GM23338 (cell line): ENCODE results near the gene CCDC91. TPM values are rescaled to one million over a fixed set of nuclear protein-coding genes. Genes with fewer than 3 reads are reported as not detected.

Experiments
- ATAC-seq: fragments of 200-7000 bp; cut with Tn5 transposase; 3 replicates; pipeline ENCODE4 v1.9.1; 2020
- DNase-seq: peaks from one replicate; pipeline ENCODE4 v3.0.0-alpha.2; 2015; ENCODE audit warnings: low spot score
- H2AFZ ChIP-seq: fragments of 200-600 bp; sonication (generic); 2 replicates; pipeline ENCODE4 v1.8.0; 2016; ENCODE audit warnings: antibody characterized with exemption, mild to moderate bottlenecking, moderate library complexity
- H3F3A ChIP-seq: fragments of 200-600 bp; sonication (generic); replicated peaks from 2 replicates; pipeline ENCODE4 v1.8.0; 2017; ENCODE audit warnings: antibody characterized with exemption, mixed run types, low read depth
- H3K27ac ChIP-seq: fragments of 200-600 bp; sonication (generic); 2 replicates; pipeline ENCODE4 v1.6.1; 2016; ENCODE audit warnings: low read depth
- H3K27me3 ChIP-seq: fragments of 200-600 bp; sonication (generic); 2 replicates; pipeline ENCODE4 v1.8.0; 2016; ENCODE audit warnings: mild to moderate bottlenecking, mixed run types, moderate library complexity; ENCODE audit not compliant: insufficient read depth
- H3K36me3 ChIP-seq: fragments of 200-600 bp; sonication (generic); 2 replicates; pipeline ENCODE4 v1.8.0; 2016; ENCODE audit warnings: mild to moderate bottlenecking; ENCODE audit not compliant: insufficient read depth
- H3K4me1 ChIP-seq: fragments of 200-600 bp; sonication (generic); 2 replicates; pipeline ENCODE4 v1.8.0; 2016; ENCODE audit warnings: mild to moderate bottlenecking, moderate library complexity; ENCODE audit not compliant: insufficient read depth
- H3K4me2 ChIP-seq: fragments of 200-600 bp; sonication (generic); 2 replicates; pipeline ENCODE4 v1.7.1; 2017; ENCODE audit warnings: mixed run types
- H3K4me3 ChIP-seq: fragments of 200-600 bp; sonication (generic); 2 replicates; pipeline ENCODE4 v1.6.1; 2016; ENCODE audit warnings: mixed run types
- H3K79me2 ChIP-seq: fragments of 200-600 bp; sonication (generic); replicated peaks from 2 replicates; pipeline ENCODE4 v1.8.0; 2017; ENCODE audit warnings: mild to moderate bottlenecking; ENCODE audit not compliant: insufficient read depth
- H3K9me2 ChIP-seq: fragments of 200-600 bp; sonication (generic); 2 replicates; pipeline ENCODE4 v1.8.0; 2017; ENCODE audit not compliant: insufficient read depth
- H4K20me1 ChIP-seq: fragments of 200-600 bp; sonication (generic); replicated peaks from 2 replicates; pipeline ENCODE4 v1.8.0; 2017; ENCODE audit warnings: mild to moderate bottlenecking; ENCODE audit not compliant: insufficient read depth
- H3K27ac Mint-ChIP-seq: 2 replicates; pipeline ENCODE4 v1.8.0; 2020; ENCODE audit warnings: inconsistent platforms, mild to moderate bottlenecking, moderate library complexity, mixed read lengths
- H3K27me3 Mint-ChIP-seq: 3 replicates; pipeline ENCODE4 v1.8.0; 2022; ENCODE audit warnings: low read depth, mild to moderate bottlenecking, moderate library complexity, mixed read lengths, inconsistent platforms; ENCODE audit not compliant: insufficient read depth, poor library complexity
- H3K36me3 Mint-ChIP-seq: 3 replicates; pipeline ENCODE4 v1.8.0; 2021; ENCODE audit warnings: low read depth, mild to moderate bottlenecking, inconsistent platforms, moderate library complexity, mixed read lengths
- H3K4me1 Mint-ChIP-seq: 3 replicates; pipeline ENCODE4 v1.8.0; 2020; ENCODE audit warnings: mild to moderate bottlenecking, inconsistent platforms, mixed read lengths
- H3K4me3 Mint-ChIP-seq: 3 replicates; pipeline ENCODE4 v1.8.0; 2021; ENCODE audit warnings: moderate library complexity, mild to moderate bottlenecking, inconsistent platforms, mixed read lengths
- H3K9me3 Mint-ChIP-seq: 3 replicates; pipeline ENCODE4 v1.8.0; 2020; ENCODE audit warnings: moderate library complexity, mild to moderate bottlenecking, inconsistent platforms, mixed read lengths
- CREB1 ChIP-seq: fragments of 250-450 bp; sonication (Bioruptor Pico); IDR thresholded peaks from 2 replicates; pipeline ENCODE4 v1.5.0; 2020; ENCODE audit warnings: low read depth, mild to moderate bottlenecking, moderate library complexity
- EZH2 ChIP-seq: fragments of 200-600 bp; sonication (generic); IDR thresholded peaks from one replicate; pipeline ENCODE4 v1.8.0; 2017; ENCODE audit warnings: antibody characterized with exemption, mild to moderate bottlenecking, low read depth; ENCODE audit not compliant: unreplicated experiment
- EZH2phosphoT487 ChIP-seq: fragments of 200-600 bp; sonication (generic); IDR thresholded peaks from one replicate; pipeline ENCODE4 v1.8.1; 2018; ENCODE audit warnings: antibody characterized with exemption; ENCODE audit not compliant: unreplicated experiment
- JUNB ChIP-seq: IDR thresholded peaks from one replicate; pipeline ENCODE4 v1.6.1; 2016; ENCODE audit warnings: antibody characterized with exemption; ENCODE audit not compliant: unreplicated experiment
- STAT1 ChIP-seq: IDR thresholded peaks from one replicate; pipeline ENCODE4 v1.6.1; 2016; ENCODE audit warnings: antibody characterized with exemption; ENCODE audit not compliant: unreplicated experiment
- ZNF114 ChIP-seq: fragments of 250-450 bp; sonication (Bioruptor Pico); IDR thresholded peaks from 2 replicates; pipeline ENCODE4 v1.5.0; 2020; ENCODE audit warnings: mild to moderate bottlenecking, moderate library complexity
- ZNF331 ChIP-seq: fragments of 250-450 bp; sonication (Bioruptor Pico); IDR thresholded peaks from 2 replicates; pipeline ENCODE4 v1.5.0; 2020; ENCODE audit warnings: low read depth, mild to moderate bottlenecking, moderate library complexity
- polyA plus RNA-seq: library from polyadenylated mRNA; unstranded; fragments of >200 nt; fragmentation: Nextera tagmentation; extraction: Ambion mirVana; gene quantifications from 2 replicates; pipeline ENCODE4 v1.2.1, GENCODE V29; 2016
- total RNA-seq: library from RNA; depleted of rRNA; stranded (reverse); fragments of >200 nt; shearing (Covaris generic); gene quantifications from 2 replicates; pipeline ENCODE4 v1.2.3, GENCODE V29; 2014
- TF ChIP-seq, protein P1 (sequence below): fragments of 250-450 bp; sonication (Bioruptor Pico); IDR thresholded peaks from 2 replicates; pipeline ENCODE4 v1.5.0; 2020; ENCODE audit warnings: mild to moderate bottlenecking, moderate library complexity
- TF ChIP-seq, protein P2 (sequence below): IDR thresholded peaks from 2 replicates; pipeline ENCODE4 v1.6.1; 2016; ENCODE audit warnings: antibody characterized with exemption
- TF ChIP-seq, protein P3 (sequence below): IDR thresholded peaks from one replicate; pipeline ENCODE4 v1.6.1; 2018; ENCODE audit warnings: antibody characterized with exemption; ENCODE audit not compliant: unreplicated experiment
- TF ChIP-seq, protein P4 (sequence below), 2 experiments: fragments of 200-600 bp in 1 of 2; sonication (generic) in 1 of 2; conservative IDR thresholded peaks; 2 replicates each; pipeline versions ENCODE4 v1.5.1 to v1.6.1; 2016 to 2017; ENCODE audit warnings: antibody characterized with exemption in 2 of 2, low read depth in 2 of 2, mild to moderate bottlenecking in 2 of 2, moderate library complexity in 1 of 2

The CCDC91 gene
- total and polyA plus RNA-seq, 2 experiments from 2014 or later: 24.7 to 48.7 TPM

DNA sequence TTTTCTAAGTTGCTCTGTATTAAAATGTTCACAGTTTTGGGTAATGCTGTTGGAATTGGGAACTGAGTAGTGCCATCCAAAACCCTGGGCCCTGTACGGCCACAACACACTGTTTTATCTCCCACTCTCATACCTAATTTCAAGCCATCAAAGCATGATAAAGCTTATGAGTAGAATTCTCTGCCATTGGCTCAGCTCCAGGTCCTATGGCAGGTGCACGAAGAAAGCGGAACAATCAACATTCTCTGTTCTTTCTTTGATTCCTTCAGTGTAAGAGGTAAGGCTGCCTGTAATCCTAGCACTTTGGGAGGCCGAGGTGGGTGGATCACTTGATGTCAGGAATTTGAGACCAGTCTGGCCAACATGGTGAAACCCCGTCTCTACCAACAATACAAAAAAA is 394.9 kb downstream of the CCDC91 start (continued):
- TF ChIP-seq, protein P1, sequence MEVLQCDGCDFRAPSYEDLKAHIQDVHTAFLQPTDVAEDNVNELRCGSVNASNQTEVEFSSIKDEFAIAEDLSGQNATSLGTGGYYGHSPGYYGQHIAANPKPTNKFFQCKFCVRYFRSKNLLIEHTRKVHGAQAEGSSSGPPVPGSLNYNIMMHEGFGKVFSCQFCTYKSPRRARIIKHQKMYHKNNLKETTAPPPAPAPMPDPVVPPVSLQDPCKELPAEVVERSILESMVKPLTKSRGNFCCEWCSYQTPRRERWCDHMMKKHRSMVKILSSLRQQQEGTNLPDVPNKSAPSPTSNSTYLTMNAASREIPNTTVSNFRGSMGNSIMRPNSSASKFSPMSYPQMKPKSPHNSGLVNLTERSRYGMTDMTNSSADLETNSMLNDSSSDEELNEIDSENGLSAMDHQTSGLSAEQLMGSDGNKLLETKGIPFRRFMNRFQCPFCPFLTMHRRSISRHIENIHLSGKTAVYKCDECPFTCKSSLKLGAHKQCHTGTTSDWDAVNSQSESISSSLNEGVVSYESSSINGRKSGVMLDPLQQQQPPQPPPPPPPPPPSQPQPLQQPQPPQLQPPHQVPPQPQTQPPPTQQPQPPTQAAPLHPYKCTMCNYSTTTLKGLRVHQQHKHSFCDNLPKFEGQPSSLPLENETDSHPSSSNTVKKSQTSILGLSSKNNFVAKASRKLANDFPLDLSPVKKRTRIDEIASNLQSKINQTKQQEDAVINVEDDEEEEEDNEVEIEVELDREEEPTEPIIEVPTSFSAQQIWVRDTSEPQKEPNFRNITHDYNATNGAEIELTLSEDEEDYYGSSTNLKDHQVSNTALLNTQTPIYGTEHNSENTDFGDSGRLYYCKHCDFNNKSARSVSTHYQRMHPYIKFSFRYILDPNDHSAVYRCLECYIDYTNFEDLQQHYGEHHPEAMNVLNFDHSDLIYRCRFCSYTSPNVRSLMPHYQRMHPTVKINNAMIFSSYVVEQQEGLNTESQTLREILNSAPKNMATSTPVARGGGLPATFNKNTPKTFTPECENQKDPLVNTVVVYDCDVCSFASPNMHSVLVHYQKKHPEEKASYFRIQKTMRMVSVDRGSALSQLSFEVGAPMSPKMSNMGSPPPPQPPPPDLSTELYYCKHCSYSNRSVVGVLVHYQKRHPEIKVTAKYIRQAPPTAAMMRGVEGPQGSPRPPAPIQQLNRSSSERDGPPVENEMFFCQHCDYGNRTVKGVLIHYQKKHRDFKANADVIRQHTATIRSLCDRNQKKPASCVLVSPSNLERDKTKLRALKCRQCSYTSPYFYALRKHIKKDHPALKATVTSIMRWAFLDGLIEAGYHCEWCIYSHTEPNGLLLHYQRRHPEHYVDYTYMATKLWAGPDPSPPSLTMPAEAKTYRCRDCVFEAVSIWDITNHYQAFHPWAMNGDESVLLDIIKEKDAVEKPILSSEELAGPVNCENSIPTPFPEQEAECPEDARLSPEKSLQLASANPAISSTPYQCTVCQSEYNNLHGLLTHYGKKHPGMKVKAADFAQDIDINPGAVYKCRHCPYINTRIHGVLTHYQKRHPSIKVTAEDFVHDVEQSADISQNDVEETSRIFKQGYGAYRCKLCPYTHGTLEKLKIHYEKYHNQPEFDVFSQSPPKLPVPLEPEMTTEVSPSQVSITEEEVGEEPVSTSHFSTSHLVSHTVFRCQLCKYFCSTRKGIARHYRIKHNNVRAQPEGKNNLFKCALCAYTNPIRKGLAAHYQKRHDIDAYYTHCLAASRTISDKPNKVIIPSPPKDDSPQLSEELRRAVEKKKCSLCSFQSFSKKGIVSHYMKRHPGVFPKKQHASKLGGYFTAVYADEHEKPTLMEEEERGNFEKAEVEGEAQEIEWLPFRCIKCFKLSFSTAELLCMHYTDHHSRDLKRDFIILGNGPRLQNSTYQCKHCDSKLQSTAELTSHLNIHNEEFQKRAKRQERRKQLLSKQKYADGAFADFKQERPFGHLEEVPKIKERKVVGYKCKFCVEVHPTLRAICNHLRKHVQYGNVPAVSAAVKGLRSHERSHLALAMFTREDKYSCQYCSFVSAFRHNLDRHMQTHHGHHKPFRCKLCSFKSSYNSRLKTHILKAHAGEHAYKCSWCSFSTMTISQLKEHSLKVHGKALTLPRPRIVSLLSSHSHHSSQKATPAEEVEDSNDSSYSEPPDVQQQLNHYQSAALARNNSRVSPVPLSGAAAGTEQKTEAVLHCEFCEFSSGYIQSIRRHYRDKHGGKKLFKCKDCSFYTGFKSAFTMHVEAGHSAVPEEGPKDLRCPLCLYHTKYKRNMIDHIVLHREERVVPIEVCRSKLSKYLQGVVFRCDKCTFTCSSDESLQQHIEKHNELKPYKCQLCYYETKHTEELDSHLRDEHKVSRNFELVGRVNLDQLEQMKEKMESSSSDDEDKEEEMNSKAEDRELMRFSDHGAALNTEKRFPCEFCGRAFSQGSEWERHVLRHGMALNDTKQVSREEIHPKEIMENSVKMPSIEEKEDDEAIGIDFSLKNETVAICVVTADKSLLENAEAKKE (CRISPR knock-in tag): no peak
- no peak for TF ChIP-seq ZNF331 (CRISPR knock-in tag)
- TF ChIP-seq, protein P2, sequence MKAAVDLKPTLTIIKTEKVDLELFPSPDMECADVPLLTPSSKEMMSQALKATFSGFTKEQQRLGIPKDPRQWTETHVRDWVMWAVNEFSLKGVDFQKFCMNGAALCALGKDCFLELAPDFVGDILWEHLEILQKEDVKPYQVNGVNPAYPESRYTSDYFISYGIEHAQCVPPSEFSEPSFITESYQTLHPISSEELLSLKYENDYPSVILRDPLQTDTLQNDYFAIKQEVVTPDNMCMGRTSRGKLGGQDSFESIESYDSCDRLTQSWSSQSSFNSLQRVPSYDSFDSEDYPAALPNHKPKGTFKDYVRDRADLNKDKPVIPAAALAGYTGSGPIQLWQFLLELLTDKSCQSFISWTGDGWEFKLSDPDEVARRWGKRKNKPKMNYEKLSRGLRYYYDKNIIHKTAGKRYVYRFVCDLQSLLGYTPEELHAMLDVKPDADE: no peak

DNA sequence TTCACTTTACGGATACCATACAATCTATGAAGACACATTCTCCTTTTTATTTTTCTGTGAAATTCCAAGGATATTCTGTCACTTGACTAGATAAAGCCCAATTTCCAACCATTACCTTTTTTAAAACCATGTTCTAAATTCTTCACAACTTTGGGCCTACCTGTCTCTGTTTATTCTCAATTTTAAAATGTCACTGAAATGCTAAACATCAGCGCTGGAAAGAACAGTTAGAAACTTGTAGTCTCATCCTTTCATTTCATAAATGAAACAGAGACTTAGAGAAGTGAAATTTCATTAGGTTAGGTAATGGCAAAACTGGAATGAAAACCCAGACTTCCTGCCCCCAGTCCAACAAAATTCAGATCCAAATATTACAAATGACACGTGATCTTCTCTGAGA is 396.2 kb downstream of the CCDC91 start:
- Mint-ChIP-seq H3K27me3 (no peaks in the 10 kb centered on the region), H3K36me3 (no peaks in the 10 kb centered on the region; the same call in 2 of the 3 replicates), H3K4me3 (no peak overlapping the region), H3K4me1 (no peaks in the 10 kb centered on the region; the same call in 2 of the 3 replicates), H3K27ac (no peak overlapping the region), H3K9me3 (peaks cover under 1% of the 10 kb centered on the region; the same call in 1 of the 3 replicates)
- Histone ChIP-seq H3K27ac (no peak overlapping the region), H3K36me3 (no peaks in the 10 kb centered on the region), H2AFZ (no peak overlapping the region), H3K4me2 (no peak overlapping the region), H3K4me1 (no peaks in the 10 kb centered on the region), H3K27me3 (no peaks in the 10 kb centered on the region), H4K20me1 (no peaks in the 10 kb centered on the region), H3K9me2 (peaks cover 2% of the 10 kb centered on the region; the same call in 1 of the 2 replicates), H3F3A (no peaks in the 10 kb centered on the region), H3K79me2 (no peaks in the 10 kb centered on the region), H3K4me3 (no peak overlapping the region)
- no peak for ATAC-seq
- DNase-seq: no peak
- TF ChIP-seq, protein P2: no peak
- TF ChIP-seq JUNB: no peak
- no peak for TF ChIP-seq EZH2
- no peak for TF ChIP-seq ZNF114 (CRISPR knock-in tag)
- TF ChIP-seq EZH2phosphoT487: no peak
- no peak for TF ChIP-seq CREB1 (CRISPR knock-in tag)
- no peak for TF ChIP-seq ZNF331 (CRISPR knock-in tag)
- TF ChIP-seq, protein P3, sequence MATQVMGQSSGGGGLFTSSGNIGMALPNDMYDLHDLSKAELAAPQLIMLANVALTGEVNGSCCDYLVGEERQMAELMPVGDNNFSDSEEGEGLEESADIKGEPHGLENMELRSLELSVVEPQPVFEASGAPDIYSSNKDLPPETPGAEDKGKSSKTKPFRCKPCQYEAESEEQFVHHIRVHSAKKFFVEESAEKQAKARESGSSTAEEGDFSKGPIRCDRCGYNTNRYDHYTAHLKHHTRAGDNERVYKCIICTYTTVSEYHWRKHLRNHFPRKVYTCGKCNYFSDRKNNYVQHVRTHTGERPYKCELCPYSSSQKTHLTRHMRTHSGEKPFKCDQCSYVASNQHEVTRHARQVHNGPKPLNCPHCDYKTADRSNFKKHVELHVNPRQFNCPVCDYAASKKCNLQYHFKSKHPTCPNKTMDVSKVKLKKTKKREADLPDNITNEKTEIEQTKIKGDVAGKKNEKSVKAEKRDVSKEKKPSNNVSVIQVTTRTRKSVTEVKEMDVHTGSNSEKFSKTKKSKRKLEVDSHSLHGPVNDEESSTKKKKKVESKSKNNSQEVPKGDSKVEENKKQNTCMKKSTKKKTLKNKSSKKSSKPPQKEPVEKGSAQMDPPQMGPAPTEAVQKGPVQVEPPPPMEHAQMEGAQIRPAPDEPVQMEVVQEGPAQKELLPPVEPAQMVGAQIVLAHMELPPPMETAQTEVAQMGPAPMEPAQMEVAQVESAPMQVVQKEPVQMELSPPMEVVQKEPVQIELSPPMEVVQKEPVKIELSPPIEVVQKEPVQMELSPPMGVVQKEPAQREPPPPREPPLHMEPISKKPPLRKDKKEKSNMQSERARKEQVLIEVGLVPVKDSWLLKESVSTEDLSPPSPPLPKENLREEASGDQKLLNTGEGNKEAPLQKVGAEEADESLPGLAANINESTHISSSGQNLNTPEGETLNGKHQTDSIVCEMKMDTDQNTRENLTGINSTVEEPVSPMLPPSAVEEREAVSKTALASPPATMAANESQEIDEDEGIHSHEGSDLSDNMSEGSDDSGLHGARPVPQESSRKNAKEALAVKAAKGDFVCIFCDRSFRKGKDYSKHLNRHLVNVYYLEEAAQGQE: no peak
- TF ChIP-seq, protein P4, sequence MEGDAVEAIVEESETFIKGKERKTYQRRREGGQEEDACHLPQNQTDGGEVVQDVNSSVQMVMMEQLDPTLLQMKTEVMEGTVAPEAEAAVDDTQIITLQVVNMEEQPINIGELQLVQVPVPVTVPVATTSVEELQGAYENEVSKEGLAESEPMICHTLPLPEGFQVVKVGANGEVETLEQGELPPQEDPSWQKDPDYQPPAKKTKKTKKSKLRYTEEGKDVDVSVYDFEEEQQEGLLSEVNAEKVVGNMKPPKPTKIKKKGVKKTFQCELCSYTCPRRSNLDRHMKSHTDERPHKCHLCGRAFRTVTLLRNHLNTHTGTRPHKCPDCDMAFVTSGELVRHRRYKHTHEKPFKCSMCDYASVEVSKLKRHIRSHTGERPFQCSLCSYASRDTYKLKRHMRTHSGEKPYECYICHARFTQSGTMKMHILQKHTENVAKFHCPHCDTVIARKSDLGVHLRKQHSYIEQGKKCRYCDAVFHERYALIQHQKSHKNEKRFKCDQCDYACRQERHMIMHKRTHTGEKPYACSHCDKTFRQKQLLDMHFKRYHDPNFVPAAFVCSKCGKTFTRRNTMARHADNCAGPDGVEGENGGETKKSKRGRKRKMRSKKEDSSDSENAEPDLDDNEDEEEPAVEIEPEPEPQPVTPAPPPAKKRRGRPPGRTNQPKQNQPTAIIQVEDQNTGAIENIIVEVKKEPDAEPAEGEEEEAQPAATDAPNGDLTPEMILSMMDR (conservative IDR thresholded peaks at IDR 0.05; ENCODE audit: low read depth in 2 of 2): no peak
- TF ChIP-seq STAT1: no peak
